Stimulated activated CD8-positive, alpha-beta memory T cell treated with anti-CD3 and anti-CD28 coated beads, Interleukin-4, amount 100 ng/mL, for 1 hour (primary cell): ENCODE results near the gene SAMSN1.
"Not testable (repeated sequence)": the region's sequence is repeated elsewhere in the genome, so short reads cannot be mapped to it uniquely, and the experiment has no call there.

Experiments used
- DNase-seq, 2 donors: peaks; one replicate each; pipeline ENCODE4 v3.0.0-alpha.2; 2020; ENCODE audit warnings: low read depth in 2 of 2, low spot score in 1 of 2

SAMSN1 gene

DNA sequence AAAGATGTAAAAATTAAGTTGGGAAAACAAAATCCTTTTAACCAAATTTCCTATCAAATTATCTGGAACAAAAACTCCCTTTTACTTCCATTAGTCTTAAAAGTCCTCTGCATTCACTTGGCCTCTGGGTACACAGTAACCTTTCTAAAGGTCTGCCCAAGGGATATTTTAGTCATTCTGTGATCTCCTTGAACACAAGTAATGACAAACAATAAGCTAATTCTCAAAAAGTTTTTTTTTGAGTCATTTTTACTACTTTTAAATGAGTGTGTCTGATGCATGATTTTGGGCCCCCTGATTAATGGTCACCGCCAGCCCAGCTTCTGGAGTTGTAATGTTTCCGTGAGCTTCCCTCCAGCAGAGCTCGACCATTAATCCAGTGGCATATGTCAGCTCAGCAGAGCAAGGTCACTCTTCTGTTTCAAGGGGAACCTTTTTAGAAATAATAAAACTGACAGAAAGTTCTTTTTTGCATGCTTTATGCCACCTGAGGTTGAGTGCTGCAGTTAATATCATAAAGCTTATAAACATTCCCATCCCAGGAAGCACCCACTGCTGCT lies 14.3 kb downstream of the SAMSN1 start:
- DNase-seq, result no peak

DNA sequence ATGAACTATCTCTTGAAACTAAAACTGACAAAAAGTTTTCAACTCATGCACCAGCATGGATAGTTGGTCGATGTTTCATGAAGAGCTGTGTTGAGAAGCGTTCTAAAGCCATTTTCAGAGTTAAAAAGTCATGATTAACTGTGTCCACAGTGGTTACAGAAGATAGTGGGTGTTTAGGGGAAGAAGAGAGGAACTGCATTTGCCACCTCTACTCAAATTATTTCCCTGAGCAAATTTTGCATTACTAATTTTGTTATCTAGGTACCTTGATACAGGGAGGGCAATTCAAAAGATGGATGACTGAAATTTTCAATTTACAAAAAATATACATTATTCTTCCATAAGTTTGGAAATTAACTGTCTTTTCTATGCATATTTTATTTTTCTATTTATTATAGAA lies 15.5 kb downstream of the SAMSN1 start:
- no peak for DNase-seq

DNA sequence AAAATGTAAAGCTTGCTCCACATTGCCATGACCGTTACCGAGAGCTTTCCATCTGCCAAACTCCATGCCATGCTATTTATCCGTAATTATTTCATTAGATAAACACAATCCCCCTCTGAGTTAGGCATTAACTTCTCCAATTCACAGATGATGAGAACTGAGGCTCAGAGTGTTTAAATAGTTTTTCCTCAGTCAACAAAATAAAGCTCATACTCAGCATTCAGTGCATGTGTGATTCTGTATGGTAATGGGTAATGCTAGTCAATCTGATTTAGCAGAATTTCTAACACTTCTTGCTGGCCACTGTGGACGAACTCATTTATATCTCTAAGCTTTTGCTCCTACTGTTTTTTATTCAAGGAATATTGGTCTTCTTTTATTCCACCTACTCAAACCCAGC lies 17.3 kb downstream of the SAMSN1 start:
- DNase-seq, result no peak

DNA sequence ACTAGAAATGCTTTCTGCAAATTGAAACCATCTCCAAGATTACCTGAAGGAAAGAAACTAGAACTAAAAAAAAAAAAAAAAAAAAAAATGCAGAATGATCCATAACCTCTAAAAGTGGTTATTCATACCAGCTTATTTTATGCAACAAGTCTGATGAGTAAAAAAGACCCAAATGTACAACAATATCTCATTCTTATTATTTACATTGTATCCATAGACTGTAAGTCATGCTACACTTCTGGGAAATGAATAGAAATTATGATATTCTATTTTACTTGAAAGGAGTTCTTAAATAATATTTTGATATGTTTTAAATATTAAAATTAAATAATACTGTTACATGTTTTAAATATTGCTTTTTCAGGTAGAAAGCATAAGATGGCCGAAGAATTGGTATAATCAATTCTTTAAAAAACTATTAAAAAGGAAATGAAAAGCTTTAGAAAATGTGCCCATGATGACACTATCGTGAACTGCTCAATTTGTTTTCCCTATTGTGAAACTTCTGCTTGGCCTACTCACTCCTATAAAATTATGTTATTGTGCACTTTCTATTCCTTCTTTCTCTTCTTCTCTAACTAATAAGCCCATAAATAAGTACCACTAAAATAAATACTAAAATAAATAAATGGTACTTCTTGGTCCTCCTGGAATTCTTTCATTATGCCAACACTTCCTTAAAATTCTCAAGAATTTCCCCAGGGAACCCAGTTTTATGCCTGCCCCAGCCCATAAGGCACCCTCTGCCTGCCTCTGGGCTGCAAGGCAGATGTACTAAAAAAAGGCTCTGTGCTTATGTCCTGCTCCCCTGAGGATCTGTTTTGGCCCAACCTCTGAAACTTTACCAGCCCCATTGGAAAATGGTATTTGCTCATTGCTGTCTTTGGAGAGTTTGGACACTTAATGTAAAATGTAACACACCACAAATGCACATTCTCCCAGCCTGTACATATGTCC lies 18.1 kb downstream of the SAMSN1 start:
- DNase-seq, result no peak

DNA sequence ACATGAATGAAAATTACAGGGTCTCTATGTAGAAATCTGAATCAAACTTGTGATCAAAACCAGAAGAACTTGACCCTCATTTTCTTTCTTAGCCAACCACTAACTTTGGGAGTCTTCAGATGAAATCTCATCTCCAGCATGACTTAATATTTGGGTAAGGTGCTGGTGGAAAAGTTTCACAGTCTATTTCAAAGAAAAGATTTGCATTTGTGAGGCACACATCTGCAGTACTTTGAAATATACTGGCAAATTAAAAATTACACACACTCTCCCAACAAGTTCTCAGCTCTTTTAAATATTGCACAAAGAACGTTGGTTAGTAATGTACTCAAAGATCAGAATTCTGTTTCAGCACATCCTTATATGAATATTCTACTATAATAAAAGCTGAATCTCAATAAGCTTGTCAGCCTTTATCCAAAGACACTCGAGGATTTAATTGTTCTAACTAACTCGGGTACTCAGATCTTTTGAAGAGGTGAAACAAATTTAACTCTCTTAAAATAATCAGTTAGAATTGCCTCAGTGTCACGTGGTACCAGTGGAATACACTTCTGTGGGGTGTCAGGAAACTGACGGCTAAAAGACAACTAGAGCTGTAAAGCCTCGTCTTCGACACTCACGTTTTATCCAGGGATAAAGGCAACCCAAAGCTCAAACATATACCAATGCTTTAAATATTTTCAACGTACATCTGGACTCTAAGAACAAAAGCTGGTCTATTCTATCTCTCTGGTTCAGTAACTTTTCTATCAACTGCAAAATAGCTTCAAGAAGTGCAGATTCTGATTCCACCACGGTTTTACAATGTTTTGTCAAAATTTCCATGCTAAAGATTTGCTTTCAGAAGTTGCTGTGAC lies 19.0 kb downstream of the SAMSN1 start:
- DNase-seq, result no peak

DNA sequence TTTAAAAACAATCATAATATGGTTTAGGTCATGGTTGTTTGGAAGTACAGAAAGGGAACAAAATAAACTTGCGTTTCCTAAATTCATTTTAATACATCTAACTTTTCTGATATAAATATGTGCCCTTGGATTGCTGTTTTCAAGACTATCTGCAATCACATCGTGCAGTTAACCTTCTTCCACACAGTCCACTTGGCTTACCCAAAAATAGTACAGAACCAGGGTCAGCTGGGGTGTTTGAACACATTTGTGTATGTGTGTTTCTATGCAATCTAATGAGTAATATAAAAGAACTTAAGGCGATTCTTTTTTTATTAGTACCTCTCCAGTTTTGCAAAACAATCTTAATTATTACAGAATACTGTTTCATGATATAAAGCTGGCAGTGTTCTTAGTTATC lies 19.9 kb downstream of the SAMSN1 start:
- DNase-seq, result no peak

DNA sequence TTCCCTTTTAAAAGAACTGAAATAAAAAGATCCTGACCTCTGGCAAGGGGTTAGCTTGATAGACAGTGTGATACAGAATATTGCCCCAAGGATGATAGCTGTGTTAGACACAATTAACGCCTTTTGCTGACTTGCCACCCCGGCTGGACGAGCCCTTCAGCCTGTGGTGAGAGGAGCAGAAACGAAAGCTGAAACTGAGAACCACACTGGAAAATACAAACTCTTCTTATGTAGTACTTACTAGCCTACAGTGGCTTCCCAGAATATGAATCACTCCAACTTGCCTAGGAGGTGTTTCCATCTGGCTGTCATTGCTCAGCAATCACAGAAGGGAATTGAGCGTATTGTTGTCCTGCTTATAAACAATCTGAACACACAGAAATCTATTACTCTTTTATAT lies 22.9 kb downstream of the SAMSN1 start:
- no peak for DNase-seq

DNA sequence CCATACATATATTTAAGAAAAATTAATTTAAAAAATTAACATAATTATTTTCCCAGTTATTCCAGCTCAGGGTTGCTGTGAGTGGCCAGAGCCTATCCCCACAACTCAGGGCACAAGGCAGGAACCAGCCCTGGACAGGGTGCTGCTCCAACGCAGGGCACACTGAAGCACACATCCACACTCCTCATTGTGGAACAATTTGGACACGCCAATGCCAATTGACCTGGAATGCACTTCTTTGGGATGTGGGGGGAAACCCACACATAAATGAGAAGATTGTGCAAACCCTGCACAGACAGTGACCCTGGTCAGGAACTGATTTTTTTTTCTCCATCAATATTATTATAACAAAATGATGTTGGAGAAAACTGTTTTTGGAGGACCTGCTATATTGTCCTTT lies 23.4 kb downstream of the SAMSN1 start:
- DNase-seq, result no peak

DNA sequence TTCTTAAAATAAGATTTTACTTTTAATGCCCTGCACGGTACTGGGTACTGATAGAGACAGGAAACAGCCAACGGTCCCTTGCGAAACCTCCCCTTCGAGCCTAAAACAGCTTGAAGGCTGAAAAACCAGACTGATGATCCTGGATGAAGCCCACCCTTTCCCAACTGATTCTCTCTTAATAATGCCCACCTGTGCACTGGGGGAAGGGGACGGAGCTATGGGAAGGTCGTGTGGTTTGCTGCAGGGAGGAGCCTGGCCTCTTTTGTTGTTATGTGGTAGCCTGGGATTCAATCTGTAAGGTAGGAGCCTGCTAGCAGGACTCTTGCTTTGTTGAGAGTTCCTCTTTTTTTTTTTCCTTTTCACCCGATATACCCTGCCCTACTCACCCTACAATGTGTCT lies 25.6 kb downstream of the SAMSN1 start:
- no peak for DNase-seq

DNA sequence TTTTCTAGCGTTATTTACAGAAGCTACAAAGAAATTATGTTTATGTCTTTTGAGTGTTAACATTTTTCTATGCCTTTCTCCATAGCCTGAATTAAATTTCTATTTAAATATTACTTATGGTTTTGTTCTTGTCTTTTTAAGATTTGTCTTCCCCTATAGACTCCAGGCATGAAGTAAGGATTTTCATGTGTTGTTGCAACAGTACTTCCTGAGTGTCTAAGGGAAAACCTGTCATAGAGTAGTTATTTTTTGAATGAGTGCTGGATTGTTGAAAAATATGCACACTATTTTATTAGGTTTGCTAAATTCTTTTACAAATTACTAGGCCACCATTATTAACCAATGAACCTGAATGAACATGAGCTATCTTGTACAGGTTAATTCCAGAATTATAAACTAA lies 27.1 kb downstream of the SAMSN1 start:
- no peak for DNase-seq

DNA sequence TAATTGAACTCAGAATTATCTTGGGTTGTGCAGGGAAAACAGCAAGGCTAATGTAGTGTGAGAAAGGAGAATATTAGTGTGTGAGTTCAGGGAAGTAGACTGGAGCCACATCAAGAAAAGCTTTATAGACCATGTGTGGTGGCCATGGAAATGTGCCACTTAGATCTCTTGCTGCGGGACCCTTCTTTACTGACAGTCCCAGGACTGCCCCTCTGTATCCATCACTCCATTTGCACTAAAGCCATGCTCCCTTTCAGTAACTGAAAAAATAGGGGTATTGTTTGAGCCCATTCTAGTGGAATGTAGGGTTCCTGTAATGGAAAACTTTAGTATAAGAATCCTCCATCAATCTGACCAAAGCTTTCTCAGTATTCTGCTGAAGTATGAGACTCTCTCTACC lies 32.3 kb downstream of the SAMSN1 start:
- no peak for DNase-seq

DNA sequence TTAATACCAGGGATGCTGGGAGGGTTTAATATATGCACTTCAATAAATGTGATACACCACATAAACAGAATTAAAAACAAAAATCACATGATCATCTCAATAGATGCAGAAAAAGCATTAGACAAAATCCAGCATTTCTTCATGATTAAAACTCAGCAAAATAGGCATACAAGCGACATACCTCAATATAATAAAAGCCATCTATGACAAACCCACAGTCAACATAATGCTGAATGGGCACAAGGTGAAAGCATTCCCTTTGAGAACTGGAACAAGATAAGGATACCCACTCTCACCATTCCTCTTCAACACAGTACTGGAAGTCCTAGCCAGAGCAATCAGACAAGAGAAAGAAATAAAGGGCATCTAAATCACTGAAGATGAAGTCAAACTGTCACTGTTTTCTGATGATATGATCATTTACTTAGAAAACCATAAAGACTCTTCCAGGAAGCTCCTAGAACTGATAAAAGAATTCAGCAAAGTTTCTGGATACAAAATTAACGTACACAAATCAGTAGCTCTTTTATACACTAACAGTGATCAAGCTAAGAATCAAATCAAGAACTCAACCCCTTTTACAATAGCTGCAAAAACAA lies 39.2 kb downstream of the SAMSN1 start:
- not testable (repeated sequence) for DNase-seq

DNA sequence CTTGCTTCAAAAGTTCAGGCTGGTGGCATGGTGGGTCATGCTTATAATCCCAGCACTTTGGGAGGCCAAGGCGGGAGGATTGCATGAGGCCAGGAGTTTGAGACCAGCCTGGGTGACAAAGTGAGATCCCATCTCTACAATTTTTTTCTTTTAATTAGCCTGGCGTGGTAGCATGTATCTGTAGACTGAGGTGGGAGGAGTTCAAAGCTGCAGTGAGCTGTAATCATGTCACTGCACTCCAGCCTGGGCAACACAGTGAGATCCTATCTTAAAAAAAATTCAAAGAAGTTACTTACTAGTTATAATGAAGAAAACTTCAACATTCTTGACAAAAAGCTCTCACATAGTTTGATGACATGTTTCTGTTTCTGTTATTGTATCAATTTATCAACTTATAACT lies 45.2 kb downstream of the SAMSN1 start:
- no peak for DNase-seq

DNA sequence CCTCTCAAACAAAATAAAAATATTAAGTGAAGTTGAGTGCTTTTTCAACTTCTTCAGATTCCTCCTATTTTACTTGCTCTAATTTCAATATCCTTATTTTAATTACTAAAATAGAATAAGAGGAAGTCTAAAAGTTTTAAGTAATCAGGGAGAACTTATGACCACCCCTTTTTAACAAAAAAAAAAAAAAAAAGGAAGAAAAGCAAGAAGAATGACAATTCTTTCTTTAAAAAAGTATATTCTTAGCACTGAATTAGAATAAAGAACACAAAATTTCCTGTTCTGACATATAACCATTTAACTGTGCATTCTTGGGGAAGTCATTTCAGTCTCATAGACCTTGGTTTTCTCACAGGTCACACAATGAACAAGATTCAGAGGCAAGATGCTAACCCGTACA lies 46.8 kb downstream of the SAMSN1 start:
- no peak for DNase-seq

DNA sequence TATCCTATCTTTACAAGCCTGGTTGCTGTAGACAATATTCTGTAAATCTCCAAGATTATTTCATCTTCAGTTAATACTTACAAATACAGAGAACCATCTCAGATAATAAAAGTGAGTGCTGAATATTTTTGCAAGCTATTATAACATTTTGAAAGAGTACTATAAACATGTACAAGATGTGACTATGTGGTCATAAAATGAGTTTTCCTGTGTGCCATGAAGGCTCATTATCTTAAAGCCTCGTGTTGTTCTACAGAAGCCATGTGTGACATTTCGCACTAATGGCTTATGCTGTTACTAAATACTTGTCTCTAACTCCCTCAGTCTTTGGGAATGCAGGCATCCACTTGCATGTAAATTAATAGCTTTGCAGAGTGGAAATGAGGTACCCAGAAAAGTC lies 48.3 kb downstream of the SAMSN1 start:
- DNase-seq, result no peak

DNA sequence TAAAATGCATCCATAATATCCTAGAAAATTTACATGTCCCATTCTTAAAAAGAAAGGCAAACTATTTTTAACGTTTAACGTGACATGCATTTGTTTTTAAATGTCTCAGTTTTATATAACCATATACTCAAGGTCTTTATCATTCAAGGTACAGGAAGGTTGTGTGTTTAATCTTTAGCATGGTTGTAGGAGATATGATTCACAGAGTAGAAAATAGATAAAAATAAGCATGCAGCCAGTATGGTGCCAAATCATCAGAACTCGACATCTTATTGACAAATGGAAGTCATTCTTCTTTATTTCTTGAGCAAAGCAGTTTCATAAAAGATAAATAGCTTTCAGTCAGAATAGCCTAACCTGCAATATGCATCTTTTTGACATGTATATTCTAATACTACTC lies 51.0 kb downstream of the SAMSN1 start:
- no peak for DNase-seq

DNA sequence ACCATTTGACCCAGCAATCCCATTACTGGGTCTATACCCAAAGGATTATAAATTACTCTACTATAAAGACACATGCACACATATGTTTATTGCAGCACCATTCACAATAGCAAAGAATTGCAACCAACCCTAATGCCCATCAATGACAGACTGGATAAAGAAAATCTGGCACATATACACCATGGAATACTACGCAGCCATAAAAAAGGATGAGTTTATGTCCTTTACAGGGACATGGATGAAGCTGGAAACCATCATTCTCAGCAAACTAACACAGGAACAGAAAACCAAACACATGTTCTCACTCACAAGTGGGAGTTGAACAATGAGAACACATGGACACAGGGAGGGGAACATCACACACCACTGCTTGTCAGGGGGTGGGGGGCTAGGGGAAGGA lies 51.9 kb downstream of the SAMSN1 start:
- not testable (repeated sequence) for DNase-seq

DNA sequence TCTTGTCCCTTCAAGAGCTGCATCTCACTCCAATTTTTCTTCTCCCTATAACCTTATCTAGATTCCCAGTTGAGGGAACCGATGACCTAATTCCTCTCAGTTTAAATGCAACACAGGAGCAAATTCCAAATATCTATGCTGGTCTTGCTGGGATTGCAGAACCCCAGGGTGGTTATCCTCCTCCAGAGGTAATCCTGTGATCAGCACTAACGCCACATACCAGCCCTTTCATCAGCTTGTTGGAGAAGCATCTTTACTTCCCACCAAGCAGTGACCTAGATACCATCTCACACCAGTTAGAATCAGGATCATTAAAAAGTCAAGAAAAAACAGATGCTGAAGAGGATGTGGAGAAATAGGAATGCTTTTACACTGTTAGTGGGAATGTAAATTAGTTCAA lies 52.4 kb downstream of the SAMSN1 start:
- no peak for DNase-seq

DNA sequence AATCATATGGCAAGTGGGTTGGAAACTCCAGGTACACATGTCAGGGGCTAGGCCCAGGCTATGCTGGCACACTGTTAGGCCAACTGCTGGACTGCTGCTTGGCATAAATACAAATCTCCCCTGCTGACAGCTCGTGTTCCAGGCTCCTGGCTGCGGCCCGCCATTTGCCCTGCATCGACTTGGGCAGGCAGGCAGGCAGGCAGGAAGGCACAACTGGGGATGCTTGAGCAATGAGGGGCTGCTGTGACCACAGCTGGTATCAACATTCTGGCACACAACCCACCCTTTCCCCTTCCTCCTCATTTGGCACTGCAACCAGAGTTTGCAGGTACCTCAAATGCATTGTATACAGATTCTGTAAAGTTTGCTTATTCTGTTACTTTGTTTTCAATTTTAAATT lies 53.2 kb downstream of the SAMSN1 start:
- DNase-seq, result no peak

DNA sequence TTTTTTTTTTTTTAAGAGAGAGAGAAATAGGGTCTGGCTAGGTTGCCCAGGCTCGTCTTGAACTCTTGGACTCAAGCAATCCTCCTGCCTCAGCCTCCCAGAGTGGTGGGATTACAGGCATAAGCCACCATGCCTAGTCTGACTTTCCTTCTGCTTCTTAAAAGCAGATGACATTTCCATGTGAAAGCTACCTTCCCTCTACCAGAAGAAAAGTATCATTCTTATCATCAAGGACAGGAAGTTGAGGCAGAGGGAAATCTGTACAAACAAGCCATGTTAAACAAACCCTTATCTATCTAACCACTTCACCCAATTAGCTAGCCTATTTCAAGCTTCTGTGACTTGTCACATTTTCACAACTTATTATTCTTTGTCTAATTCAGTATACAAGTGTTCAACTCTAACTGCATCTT lies 54.8 kb downstream of the SAMSN1 start:
- no peak for DNase-seq

DNA sequence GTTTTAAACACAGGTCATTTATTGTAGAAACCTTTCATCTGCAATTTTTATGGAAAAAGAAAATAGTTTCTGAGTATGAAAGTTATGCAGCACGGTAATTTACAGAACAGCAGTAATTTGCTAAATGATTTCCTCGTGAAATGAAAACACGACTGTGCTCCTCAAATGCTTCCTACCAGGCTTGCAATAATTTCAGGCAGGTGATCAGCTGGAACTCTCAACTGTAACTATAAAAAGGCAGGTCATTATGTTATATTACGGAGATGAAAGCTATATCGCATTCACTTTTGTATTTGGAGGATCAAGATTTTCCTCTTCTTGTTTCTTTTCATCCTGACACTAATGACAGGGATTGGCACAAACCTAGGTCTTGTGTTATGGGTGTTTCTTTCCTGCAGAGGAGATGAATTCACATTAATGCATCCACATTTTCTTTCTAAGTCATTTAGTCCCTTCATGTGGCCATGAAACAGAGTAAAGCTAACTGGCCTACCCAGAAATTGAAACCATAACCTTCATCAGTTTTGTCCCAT lies 57.4 kb downstream of the SAMSN1 start:
- DNase-seq, result no peak
